HepG2 (cell line): ENCODE results near the gene STAT6. TPM values are rescaled to one million over a fixed set of nuclear protein-coding genes. Genes with fewer than 3 reads are reported as not detected.
A peak's percentile ranks its signal among the peaks of the same experiment; 100 is the strongest.

Source experiments
- ATAC-seq: fragments of 200-7000 bp; cut with Tn5 transposase; 3 replicates; pipeline ENCODE4 v1.9.1; 2020; ENCODE audit warnings: mild to moderate bottlenecking, moderate library complexity
- BruUV-seq: library from RNA; stranded (reverse); fragments of 400-500 nt; replicated peaks from 2 replicates; lab custom pipeline; 2021; lab: Mats Ljungman, UMichigan
- CTCF ChIA-PET: fragments of 300-600 bp; formaldehyde crosslinking; extraction: SDS; loops from one replicate; lab custom pipeline; 2021; ENCODE audit warnings: low total read pairs, inconsistent platforms, low intra/inter-chr PET ratio; lab: Yijun Ruan, JAX
- POLR2A ChIA-PET: fragments of 350-600 bp; sonication (Branson Sonifier 250); formaldehyde crosslinking; loops from one replicate; lab custom pipeline; 2020; ENCODE audit warnings: antibody characterized with exemption, inconsistent platforms; lab: Yijun Ruan, JAX
- DNase-seq: peaks from one replicate; pipeline ENCODE4 v3.0.0-alpha.2; 2015; ENCODE audit warnings: low spot score
- FAIRE-seq: peaks from 3 replicates; lab custom pipeline; 2011; peaks lifted over from hg19 to GRCh38; lab: Jason Lieb, UNC
- H2AFZ ChIP-seq: one replicate; pipeline ENCODE4 v1.6.1; 2011; ENCODE audit warnings: low read length, inconsistent platforms
- H3K27ac ChIP-seq: fragments of 300-600 bp; 3 replicates; pipeline ENCODE4 v1.8.0; 2011; ENCODE audit warnings: mixed run types, mild to moderate bottlenecking, mixed read lengths, low read length, inconsistent platforms; ENCODE audit not compliant: insufficient read depth; ENCODE audit errors: extremely low read length
- H3K27me3 ChIP-seq, 2 experiments: fragments of 200-600 bp in 1 of 2; 2 replicates in 1 of 2; 3 replicates in 1 of 2; pipeline versions ENCODE4 v1.6.0 to v1.8.0; 2011; ENCODE audit warnings: low read length in 2 of 2, mild to moderate bottlenecking in 2 of 2, moderate library complexity in 2 of 2, inconsistent platforms in 1 of 2; ENCODE audit not compliant: insufficient read depth in 2 of 2, control insufficient read depth in 1 of 2
- H3K36me3 ChIP-seq, 2 experiments: fragments of 200-600 bp in 1 of 2; replicated peaks in 1 of 2; 2 replicates in 1 of 2; 3 replicates in 1 of 2; pipeline versions ENCODE4 v1.5.1 to v1.8.0; 2011; ENCODE audit warnings: low read length in 2 of 2, inconsistent platforms in 1 of 2; ENCODE audit not compliant: insufficient read depth in 2 of 2, control insufficient read depth in 1 of 2
- H3K4me1 ChIP-seq: 2 replicates; pipeline ENCODE4 v1.5.1; 2012; ENCODE audit warnings: low read length, inconsistent platforms; ENCODE audit not compliant: insufficient read depth
- H3K4me2 ChIP-seq: 2 replicates; pipeline ENCODE4 v1.6.0; 2011; ENCODE audit warnings: low read depth, low read length, inconsistent platforms
- H3K4me3 ChIP-seq, 3 experiments: fragments of 200-600 bp in 1 of 3; sonication (generic), shearing (Covaris generic) in 1 of 3; replicated peaks in 1 of 3; 2 replicates each; pipeline ENCODE4 v1.5.1; 2011 to 2016; ENCODE audit warnings: low read length in 3 of 3, inconsistent platforms in 2 of 3, low read depth in 2 of 3, mild to moderate bottlenecking in 2 of 3, control low read depth in 1 of 3, mixed read lengths in 1 of 3; ENCODE audit not compliant: insufficient read depth in 1 of 3
- H3K79me2 ChIP-seq: one replicate; pipeline ENCODE4 v1.6.1; 2011; ENCODE audit warnings: low read length, inconsistent platforms; ENCODE audit not compliant: insufficient read depth
- H3K9ac ChIP-seq: 2 replicates; pipeline ENCODE4 v1.6.0; 2011; ENCODE audit warnings: mild to moderate bottlenecking, low read depth, low read length, inconsistent platforms; ENCODE audit not compliant: insufficient read depth
- H3K9me3 ChIP-seq: 2 replicates; pipeline ENCODE4 v1.5.1; 2012; ENCODE audit warnings: mild to moderate bottlenecking, low read length
- H4K20me1 ChIP-seq: 2 replicates; pipeline ENCODE4 v1.6.0; 2011; ENCODE audit warnings: inconsistent platforms, mild to moderate bottlenecking, low read length, moderate library complexity; ENCODE audit not compliant: insufficient read depth
- HDAC1 ChIP-seq: sonication (generic); formaldehyde crosslinking; IDR thresholded peaks from 2 replicates; pipeline ENCODE4 v1.5.1; 2020; ENCODE audit warnings: mild to moderate bottlenecking, missing genetic modification reagents
- NCOA2 ChIP-seq: sonication (generic); formaldehyde crosslinking; IDR thresholded peaks from 2 replicates; pipeline ENCODE4 v1.8.0; 2022; ENCODE audit warnings: inconsistent platforms
- NR1H2 ChIP-seq: sonication (generic); formaldehyde crosslinking; IDR thresholded peaks from 2 replicates; pipeline ENCODE4 v1.8.1; 2022; ENCODE audit warnings: low read depth, missing genetic modification reagents, borderline replicate concordance
- RARA ChIP-seq: IDR thresholded peaks from 2 replicates; pipeline ENCODE4 v1.6.1; 2016; ENCODE audit warnings: missing genetic modification reagents, missing compliant biosample characterization
- ZGPAT ChIP-seq: IDR thresholded peaks from 2 replicates; pipeline ENCODE4 v1.6.1; 2016; ENCODE audit warnings: mild to moderate bottlenecking
- ZMYM2 ChIP-seq: sonication (generic); formaldehyde crosslinking; IDR thresholded peaks from 2 replicates; pipeline ENCODE4 v1.8.0; 2022; ENCODE audit warnings: mild to moderate bottlenecking, missing genetic modification reagents
- ZNF17 ChIP-seq: sonication (generic); formaldehyde crosslinking; IDR thresholded peaks from 2 replicates; pipeline ENCODE4 v1.5.0; 2020; ENCODE audit warnings: mild to moderate bottlenecking, missing genetic modification reagents
- ZNF605 ChIP-seq: sonication (generic); formaldehyde crosslinking; IDR thresholded peaks from 2 replicates; pipeline ENCODE4 v1.8.0; 2022; ENCODE audit warnings: mild to moderate bottlenecking, missing genetic modification reagents
- ZNF710 ChIP-seq: sonication (generic); formaldehyde crosslinking; IDR thresholded peaks from 2 replicates; pipeline ENCODE4 v1.5.0; 2020; ENCODE audit warnings: mild to moderate bottlenecking, missing genetic modification reagents, borderline replicate concordance
- WGBS: methylation state at CpG from one replicate; pipeline ENCODE4 v1.1.6; 2017; ENCODE audit warnings: low lambda C conversion rate; 5-methylcytosine and 5-hydroxymethylcytosine counted together
- in situ Hi-C: cut with HindIII; loops from 2 replicates; pipeline ENCODE4 v1.10.0; 2017; ENCODE audit warnings: low pct_unique_long_range_greater_than_20kb; ENCODE audit not compliant: extremely low pct_ligation_motif_present
- intact Hi-C: fragments of 100-400 bp; cut with micrococcal nuclease; formaldehyde crosslinking; loops from one replicate; pipeline ENCODE4 v1.10.0; 2022; ENCODE audit not compliant: unreplicated experiment
- polyA plus RNA-seq, 8 experiments: library from polyadenylated mRNA; depleted of rRNA in 3 of 8; stranded (reverse) in 7 of 8; unstranded in 1 of 8; fragments of >200 nt; fragmentation: Illumina TruSeq in 4 of 8; extraction: Trizol in 4 of 8; gene quantifications; 2 replicates each; pipeline versions ENCODE4 v1.2.1 to v1.2.3, GENCODE V29; 2011 to 2016; ENCODE audit warnings: low read depth in 4 of 8, missing spikeins in 1 of 8, mixed read lengths in 1 of 8; ENCODE audit not compliant: insufficient read depth in 1 of 8
- total RNA-seq, 5 experiments: library from RNA; depleted of rRNA; stranded (reverse); fragments of >200 nt; fragmentation: Illumina TruSeq; extraction: Trizol; gene quantifications; 2 replicates each; pipeline ENCODE4 v1.2.3, GENCODE V29; 2016; ENCODE audit warnings: low read depth in 1 of 5
- TF ChIP-seq, protein P1 (sequence below): sonication (generic); formaldehyde crosslinking; IDR thresholded peaks from 2 replicates; pipeline ENCODE4 v1.4.0; 2020; ENCODE audit warnings: missing genetic modification reagents
- TF ChIP-seq, protein P2 (sequence below): sonication (generic); formaldehyde crosslinking; IDR thresholded peaks from 2 replicates; pipeline ENCODE4 v1.5.0; 2020; ENCODE audit warnings: mild to moderate bottlenecking, missing genetic modification reagents, moderate library complexity
- TF ChIP-seq, protein P3 (sequence below): sonication (generic); formaldehyde crosslinking; IDR thresholded peaks from 2 replicates; pipeline ENCODE4 v1.5.0; 2020; ENCODE audit warnings: missing genetic modification reagents

STAT6 gene
- total and polyA plus RNA-seq, 2 of the 13 experiments (the other 11 are each of a cell fraction or from before 2014, with no cell fraction given) = 28.0 to 62.2 TPM

- peak; percentile 95 for FAIRE-seq
- peak; percentile 60 for ATAC-seq
- Histone ChIP-seq H3K27me3 (no peaks in the 10 kb centered on the region), H3K4me3 (peak within 1 kb of the TSS in 1 of 3 experiments; percentile 35; a peak in 1 of 6 replicates), H3K9me3 (no peaks in the 10 kb centered on the region), H3K4me2 (peak within 1 kb of the TSS; percentile 75), H3K27ac (peak within 1 kb of the TSS; percentile 92), H4K20me1 (no peaks in the 10 kb centered on the region), H3K36me3 (peaks cover 25 to 37% of the 10 kb centered on the region in 2 experiments), H2AFZ (no peak within 1 kb of the TSS), H3K4me1 (peaks cover 90% of the 10 kb centered on the region), H3K79me2 (peaks cover 6% of the 10 kb centered on the region), H3K9ac (peak within 1 kb of the TSS; percentile 37)
- WGBS = 42% methylated on average over 5 of the region's 8 CpGs
- ChIA-PET POLR2A (interaction anchor here (0.7 to 11.4 kb wide), 9 partner anchors 11 to 83 kb away, joined by 3 to 827 read pairs (median 10); partner anchors contain the start of genes LRP1, NAB2, SHMT2 and STAT6), CTCF (no interaction called here)
- DNase-seq = peak; percentile 90
- intact Hi-C loops = no loop called here
- no TSS peak for BruUV-seq
- in situ Hi-C loops = no loop called here
- TF ChIP-seq ZNF710 = peak; percentile 73; the same call in 1 of the 2 replicates
- no peak for TF ChIP-seq NR1H2 (CRISPR knock-in tag)
- TF ChIP-seq ZGPAT = peak; percentile 27; the same call in 1 of the 2 replicates
- peak; percentile 53; the same call in 1 of the 2 replicates for TF ChIP-seq ZNF605 (CRISPR knock-in tag)
- TF ChIP-seq, protein P1, sequence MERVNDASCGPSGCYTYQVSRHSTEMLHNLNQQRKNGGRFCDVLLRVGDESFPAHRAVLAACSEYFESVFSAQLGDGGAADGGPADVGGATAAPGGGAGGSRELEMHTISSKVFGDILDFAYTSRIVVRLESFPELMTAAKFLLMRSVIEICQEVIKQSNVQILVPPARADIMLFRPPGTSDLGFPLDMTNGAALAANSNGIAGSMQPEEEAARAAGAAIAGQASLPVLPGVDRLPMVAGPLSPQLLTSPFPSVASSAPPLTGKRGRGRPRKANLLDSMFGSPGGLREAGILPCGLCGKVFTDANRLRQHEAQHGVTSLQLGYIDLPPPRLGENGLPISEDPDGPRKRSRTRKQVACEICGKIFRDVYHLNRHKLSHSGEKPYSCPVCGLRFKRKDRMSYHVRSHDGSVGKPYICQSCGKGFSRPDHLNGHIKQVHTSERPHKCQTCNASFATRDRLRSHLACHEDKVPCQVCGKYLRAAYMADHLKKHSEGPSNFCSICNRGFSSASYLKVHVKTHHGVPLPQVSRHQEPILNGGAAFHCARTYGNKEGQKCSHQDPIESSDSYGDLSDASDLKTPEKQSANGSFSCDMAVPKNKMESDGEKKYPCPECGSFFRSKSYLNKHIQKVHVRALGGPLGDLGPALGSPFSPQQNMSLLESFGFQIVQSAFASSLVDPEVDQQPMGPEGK (CRISPR knock-in tag) = peak; percentile 97
- TF ChIP-seq HDAC1 (CRISPR knock-in tag) = peak; percentile 82
- TF ChIP-seq ZMYM2 (CRISPR knock-in tag) = no peak
- TF ChIP-seq RARA (CRISPR knock-in tag) = peak; percentile 81
- no peak for TF ChIP-seq ZNF17 (CRISPR knock-in tag)
- TF ChIP-seq, protein P2, sequence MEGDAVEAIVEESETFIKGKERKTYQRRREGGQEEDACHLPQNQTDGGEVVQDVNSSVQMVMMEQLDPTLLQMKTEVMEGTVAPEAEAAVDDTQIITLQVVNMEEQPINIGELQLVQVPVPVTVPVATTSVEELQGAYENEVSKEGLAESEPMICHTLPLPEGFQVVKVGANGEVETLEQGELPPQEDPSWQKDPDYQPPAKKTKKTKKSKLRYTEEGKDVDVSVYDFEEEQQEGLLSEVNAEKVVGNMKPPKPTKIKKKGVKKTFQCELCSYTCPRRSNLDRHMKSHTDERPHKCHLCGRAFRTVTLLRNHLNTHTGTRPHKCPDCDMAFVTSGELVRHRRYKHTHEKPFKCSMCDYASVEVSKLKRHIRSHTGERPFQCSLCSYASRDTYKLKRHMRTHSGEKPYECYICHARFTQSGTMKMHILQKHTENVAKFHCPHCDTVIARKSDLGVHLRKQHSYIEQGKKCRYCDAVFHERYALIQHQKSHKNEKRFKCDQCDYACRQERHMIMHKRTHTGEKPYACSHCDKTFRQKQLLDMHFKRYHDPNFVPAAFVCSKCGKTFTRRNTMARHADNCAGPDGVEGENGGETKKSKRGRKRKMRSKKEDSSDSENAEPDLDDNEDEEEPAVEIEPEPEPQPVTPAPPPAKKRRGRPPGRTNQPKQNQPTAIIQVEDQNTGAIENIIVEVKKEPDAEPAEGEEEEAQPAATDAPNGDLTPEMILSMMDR (CRISPR knock-in tag) = no peak
- peak; percentile 73 for TF ChIP-seq NCOA2
- TF ChIP-seq, protein P3, sequence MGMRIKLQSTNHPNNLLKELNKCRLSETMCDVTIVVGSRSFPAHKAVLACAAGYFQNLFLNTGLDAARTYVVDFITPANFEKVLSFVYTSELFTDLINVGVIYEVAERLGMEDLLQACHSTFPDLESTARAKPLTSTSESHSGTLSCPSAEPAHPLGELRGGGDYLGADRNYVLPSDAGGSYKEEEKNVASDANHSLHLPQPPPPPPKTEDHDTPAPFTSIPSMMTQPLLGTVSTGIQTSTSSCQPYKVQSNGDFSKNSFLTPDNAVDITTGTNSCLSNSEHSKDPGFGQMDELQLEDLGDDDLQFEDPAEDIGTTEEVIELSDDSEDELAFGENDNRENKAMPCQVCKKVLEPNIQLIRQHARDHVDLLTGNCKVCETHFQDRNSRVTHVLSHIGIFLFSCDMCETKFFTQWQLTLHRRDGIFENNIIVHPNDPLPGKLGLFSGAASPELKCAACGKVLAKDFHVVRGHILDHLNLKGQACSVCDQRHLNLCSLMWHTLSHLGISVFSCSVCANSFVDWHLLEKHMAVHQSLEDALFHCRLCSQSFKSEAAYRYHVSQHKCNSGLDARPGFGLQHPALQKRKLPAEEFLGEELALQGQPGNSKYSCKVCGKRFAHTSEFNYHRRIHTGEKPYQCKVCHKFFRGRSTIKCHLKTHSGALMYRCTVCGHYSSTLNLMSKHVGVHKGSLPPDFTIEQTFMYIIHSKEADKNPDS (CRISPR knock-in tag) = peak; percentile 50; the same call in 1 of the 2 replicates
These were observed 36.1 kb upstream of the STAT6 start, which contains the start of gene LRP1-AS for GRCh38 chr12:57146961-57147944. TSS of gene LRP1-AS (minus strand) at chr12:57147619.
